ENCODE data around the gene TBC1D5. TPM values are rescaled to one million over a fixed set of nuclear protein-coding genes. Genes with fewer than 3 reads are reported as not detected.

TBC1D5 gene
- total and polyA plus RNA-seq, 2 of the 8 experiments (the other 6 are each of a cell fraction or from before 2014, with no cell fraction given): 11.0 to 22.9 TPM

DNA sequence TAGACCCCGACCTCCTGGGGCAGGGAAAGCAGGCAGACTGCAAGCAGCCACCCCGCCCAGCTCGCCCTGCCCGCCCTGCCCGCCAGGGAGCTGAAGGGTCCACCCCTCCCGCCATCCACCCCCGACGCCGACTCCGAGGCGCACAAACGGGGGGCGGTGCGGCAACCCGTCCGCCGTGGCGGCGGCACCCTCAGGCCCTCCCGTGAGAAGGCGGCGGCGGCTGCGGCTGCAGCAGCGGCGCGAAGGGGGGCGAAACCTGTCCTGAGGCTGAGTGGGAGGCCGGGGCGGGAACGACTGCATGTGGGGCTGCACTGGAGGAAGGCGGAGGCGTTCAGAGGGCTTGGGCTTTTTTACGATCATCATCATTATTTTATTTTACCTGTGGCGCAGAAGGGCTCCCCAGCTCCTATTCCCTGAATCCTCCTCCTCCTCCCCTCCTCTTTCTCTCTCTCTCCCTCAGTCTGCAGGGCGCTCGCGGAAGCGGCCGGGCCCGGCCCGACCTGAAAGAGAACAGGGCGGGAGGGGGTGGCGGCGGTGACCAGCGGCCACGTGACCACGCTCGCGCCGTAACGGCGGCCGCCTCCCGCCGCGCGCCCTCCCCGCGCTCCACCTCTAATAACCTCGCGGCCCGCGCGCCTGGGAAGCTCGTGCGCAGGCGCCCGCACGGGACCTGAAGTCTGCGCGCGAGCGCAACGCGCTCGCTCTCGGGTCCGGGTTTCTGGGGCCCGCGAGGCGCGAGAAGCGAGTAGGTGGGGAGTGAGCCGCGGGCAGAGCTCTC lies at the start of gene TBC1D5 (continued):
- no peak for TF ChIP-seq NANOG (IDR thresholded peaks at IDR 0.05; ENCODE audit: insufficient read depth, low read depth, low read length, poor library complexity, severe bottlenecking)
- no peak for TF ChIP-seq RAD21 (IDR thresholded peaks at IDR 0.05 in 1 of 2, conservative IDR thresholded peaks at IDR 0.05 in 1 of 2; ENCODE audit: low read depth in 2 of 2, low read length in 2 of 2)
- TF ChIP-seq EGR1 (IDR thresholded peaks at IDR 0.05; ENCODE audit: borderline replicate concordance, low read depth, low read length): peak; percentile 28; the same call in 1 of the 2 replicates
- TF ChIP-seq POLR2AphosphoS5 (IDR thresholded peaks at IDR 0.05; ENCODE audit: low read depth, low read length): peak; percentile 81
- 0 out of 2 replicates have a peak, but pooled peaks have one; percentile 7 for TF ChIP-seq YY1 (IDR thresholded peaks at IDR 0.05; ENCODE audit: low read depth, low read length)
- TF ChIP-seq FOSL1 (IDR thresholded peaks at IDR 0.05; ENCODE audit: insufficient read depth, low read depth, low read length): peak; percentile 71; the same call in 1 of the 2 replicates
- 0 out of 2 replicates have a peak, but pooled peaks have one; percentile 65 for TF ChIP-seq SP4 (IDR thresholded peaks at IDR 0.05; ENCODE audit: low read length)
- no peak for TF ChIP-seq MAFK (IDR thresholded peaks at IDR 0.05; ENCODE audit: low read depth, low read length)
- TF ChIP-seq KDM5A (IDR thresholded peaks at IDR 0.05; ENCODE audit: low read length): no peak
- TF ChIP-seq RBBP5 (IDR thresholded peaks at IDR 0.05; ENCODE audit: borderline replicate concordance, low read depth, low read length): no peak
- no peak for TF ChIP-seq TAF7 (optimal IDR thresholded peaks at IDR 0.05; ENCODE audit: borderline replicate concordance, low read depth, low read length)
- no peak for TF ChIP-seq HDAC6 (IDR thresholded peaks at IDR 0.05; ENCODE audit: low read depth, low read length)
- no peak; a peak in 1 of 4 replicates for TF ChIP-seq SIN3A (conservative IDR thresholded peaks at IDR 0.05 in 1 of 2, IDR thresholded peaks at IDR 0.05 in 1 of 2; ENCODE audit: low read depth in 1 of 2, low read length in 2 of 2)
- no peak for TF ChIP-seq SUZ12 (IDR thresholded peaks at IDR 0.05; ENCODE audit: low read length)
- peak; percentile 71 for TF ChIP-seq TAF1 (IDR thresholded peaks at IDR 0.05; ENCODE audit: low read depth, low read length)
- peak in 1 of 2 experiments; percentile 95; a peak in 1 of 4 replicates for TF ChIP-seq HDAC2 (IDR thresholded peaks at IDR 0.05; ENCODE audit: borderline replicate concordance in 1 of 2, low read depth in 2 of 2, low read length in 2 of 2)
- no peak for TF ChIP-seq JUND (IDR thresholded peaks at IDR 0.05; ENCODE audit: low read length)
- TF ChIP-seq BCL11A (IDR thresholded peaks at IDR 0.05; ENCODE audit: low read depth in 2 of 2, low read length in 2 of 2): no peak
- TF ChIP-seq, protein P1, sequence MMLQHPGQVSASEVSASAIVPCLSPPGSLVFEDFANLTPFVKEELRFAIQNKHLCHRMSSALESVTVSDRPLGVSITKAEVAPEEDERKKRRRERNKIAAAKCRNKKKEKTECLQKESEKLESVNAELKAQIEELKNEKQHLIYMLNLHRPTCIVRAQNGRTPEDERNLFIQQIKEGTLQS (IDR thresholded peaks at IDR 0.05; ENCODE audit: insufficient read depth, low read depth, low read length): peak; percentile 48; the same call in 1 of the 2 replicates
- peak; percentile 56; the same call in 1 of the 2 replicates for TF ChIP-seq BACH1 (IDR thresholded peaks at IDR 0.05; ENCODE audit: low read length)
- no peak for TF ChIP-seq KDM1A (IDR thresholded peaks at IDR 0.05; ENCODE audit: borderline replicate concordance, low read length)
- peak; percentile 52; the same call in 1 of the 2 replicates for TF ChIP-seq TBP (IDR thresholded peaks at IDR 0.05; ENCODE audit: low read depth, low read length)
